Mammary epithelial cell (primary cell): ENCODE results near the gene ZDHHC9.

Source experiments
- CTCF ChIP-seq, 2 donors: IDR thresholded peaks in 1 of 2; conservative IDR thresholded peaks in 1 of 2; 2 replicates each; pipeline ENCODE4 v1.5.1; 2011 to 2012; ENCODE audit warnings: inconsistent platforms in 2 of 2, low read length in 2 of 2, mild to moderate bottlenecking in 2 of 2, control low read depth in 1 of 2, low read depth in 1 of 2; ENCODE audit not compliant: insufficient read depth in 1 of 2; ENCODE audit errors: extremely low read depth in 1 of 2
- EZH2 ChIP-seq: IDR thresholded peaks from 2 replicates; pipeline ENCODE4 v1.6.1; 2012; ENCODE audit warnings: low read length, inconsistent platforms, borderline replicate concordance

- TF ChIP-seq EZH2 (no peak), CTCF (conservative IDR thresholded peaks at IDR 0.05 in 1 of 2, IDR thresholded peaks at IDR 0.05 in 1 of 2; ENCODE audit: extremely low read depth in 1 of 2, insufficient read depth in 1 of 2, low read depth in 1 of 2, low read length in 2 of 2) (no peak)
Observed at GRCh38 chrX:129795584-129795983, 48.1 kb downstream of the ZDHHC9 start.
